HG03457 (cell line): ENCODE results near the gene KRTAP10-2.
"Not testable (repeated sequence)": the region's sequence is repeated elsewhere in the genome, so short reads cannot be mapped to it uniquely, and the experiment has no call there.

ENCODE experiments used
- ATAC-seq: cut with Tn5 transposase; IDR thresholded peaks from one replicate; pipeline ENCODE4 v1.9.1; 2021; ENCODE audit warnings: moderate number of reproducible peaks; ENCODE audit not compliant: unreplicated experiment

KRTAP10-2 gene

DNA sequence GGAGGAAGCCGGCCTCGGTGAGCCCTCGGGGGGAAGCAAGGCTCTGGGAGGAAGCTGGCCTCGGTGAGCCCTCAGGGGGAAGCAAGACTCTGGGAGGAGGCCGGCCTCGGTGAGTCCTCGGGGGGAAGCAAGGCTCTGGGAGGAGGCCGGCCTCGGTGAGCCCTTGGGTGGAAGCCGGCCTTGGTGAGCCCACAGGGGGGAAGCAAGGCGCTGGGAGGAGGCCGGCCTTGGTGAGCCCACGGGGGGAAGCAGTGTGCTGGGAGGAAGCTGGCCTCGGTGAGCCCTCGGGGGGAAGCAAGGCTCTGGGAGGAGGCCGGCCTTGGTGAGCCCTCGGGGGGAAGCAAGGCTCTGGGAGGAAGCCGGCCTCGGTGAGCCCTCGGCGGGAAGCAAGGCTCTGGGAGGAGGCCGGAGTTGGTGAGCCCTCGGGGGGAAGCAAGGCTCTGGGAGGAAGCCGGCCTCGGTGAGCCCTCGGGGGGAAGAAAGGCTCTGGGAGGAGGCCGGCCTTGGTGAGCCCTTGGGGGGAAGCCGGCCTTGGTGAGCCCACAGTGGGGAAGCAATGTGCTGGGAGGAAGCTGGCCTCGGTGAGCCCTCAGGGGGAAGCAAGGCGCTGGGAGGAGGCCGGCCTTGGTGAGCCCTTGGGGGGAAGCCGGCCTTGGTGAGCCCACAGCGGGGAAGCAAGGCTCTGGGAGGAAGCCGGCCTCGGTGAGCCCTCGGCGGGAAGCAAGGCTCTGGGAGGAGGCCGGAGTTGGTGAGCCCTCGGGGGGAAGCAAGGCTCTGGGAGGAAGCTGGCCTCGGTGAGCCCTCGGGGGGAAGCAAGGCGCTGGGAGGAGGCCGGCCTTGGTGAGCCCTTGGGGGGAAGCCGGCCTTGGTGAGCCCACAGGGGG, 48.1 kb downstream of the KRTAP10-2 start:
- ATAC-seq: not testable (repeated sequence)

- no peak for ATAC-seq
These were observed 48.9 kb downstream of the KRTAP10-2 start for GRCh38 chr21:44502171-44502958.
